ENCODE results near the gene CACHD1. TPM values are rescaled to one million over a fixed set of nuclear protein-coding genes. Genes with fewer than 3 reads are reported as not detected.

CACHD1 gene
- total RNA-seq, 1 experiment from 2014 or later: 8.4 TPM

DNA sequence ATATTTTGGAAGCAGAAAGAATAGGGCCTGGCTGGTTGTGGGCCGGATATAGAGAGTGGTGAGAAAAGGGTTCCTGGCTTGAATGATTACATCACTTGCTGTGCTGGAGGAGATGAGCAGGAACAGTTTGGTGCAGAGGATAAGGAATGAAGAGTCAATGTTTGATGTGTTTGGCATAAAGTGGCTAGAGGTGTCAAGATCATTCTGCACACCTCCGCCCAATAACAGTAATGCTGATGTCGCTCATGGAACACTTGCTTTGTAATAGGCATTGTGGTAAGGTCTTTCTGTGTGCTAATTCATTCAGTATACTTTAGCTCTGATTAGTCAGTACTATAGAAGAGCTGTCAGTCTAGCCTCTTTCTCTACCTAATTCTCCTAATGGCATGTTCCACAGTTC is 226.9 kb downstream of the CACHD1 start:
- Histone ChIP-seq H3K9ac (ENCODE audit: low read length) (no peak overlapping the region), H3K36me3 (ENCODE audit: control insufficient read depth in 1 of 2, insufficient read depth in 2 of 2, low read length in 2 of 2) (no peaks in the 10 kb centered on the region), H3K27me3 (ENCODE audit: insufficient read depth, low read length) (no peaks in the 10 kb centered on the region), H3K4me1 (ENCODE audit: control insufficient read depth in 1 of 2, insufficient read depth in 2 of 2, low read length in 2 of 2) (no peaks in the 10 kb centered on the region), H3K9me3 (ENCODE audit: control insufficient read depth in 1 of 2, insufficient read depth in 1 of 2, low read depth in 1 of 2, low read length in 2 of 2) (no peaks in the 10 kb centered on the region), H3K4me2 (ENCODE audit: low read length) (no peak overlapping the region), H3K4me3 (replicated peaks in 1 of 2; ENCODE audit: low read depth in 1 of 2, low read length in 2 of 2) (no peak overlapping the region), H3K79me2 (ENCODE audit: insufficient read depth, low read length) (no peaks in the 10 kb centered on the region), H4K20me1 (ENCODE audit: insufficient read depth) (no peaks in the 10 kb centered on the region), H3K27ac (ENCODE audit: low read depth, low read length) (no peak overlapping the region), H2AFZ (ENCODE audit: low read depth, low read length, poor library complexity, severe bottlenecking) (no peak overlapping the region), H3K9me2 (ENCODE audit: insufficient read depth) (no peaks in the 10 kb centered on the region)
- intact Hi-C loops (cut with micrococcal nuclease): no loop called here
- no peak for TF ChIP-seq SP1 (IDR thresholded peaks at IDR 0.05; ENCODE audit: low read depth)
- no peak for TF ChIP-seq ZBTB33 (IDR thresholded peaks at IDR 0.05; ENCODE audit: extremely low read depth, insufficient replicate concordance, low read length)
- TF ChIP-seq CBX3 (IDR thresholded peaks at IDR 0.05; ENCODE audit: low read depth): no peak
- TF ChIP-seq EZH2 (IDR thresholded peaks at IDR 0.05): no peak
- no peak for TF ChIP-seq TCF7L2 (IDR thresholded peaks at IDR 0.05; ENCODE audit: borderline replicate concordance, extremely low read depth, insufficient read depth, insufficient read length)
- TF ChIP-seq, protein P1, sequence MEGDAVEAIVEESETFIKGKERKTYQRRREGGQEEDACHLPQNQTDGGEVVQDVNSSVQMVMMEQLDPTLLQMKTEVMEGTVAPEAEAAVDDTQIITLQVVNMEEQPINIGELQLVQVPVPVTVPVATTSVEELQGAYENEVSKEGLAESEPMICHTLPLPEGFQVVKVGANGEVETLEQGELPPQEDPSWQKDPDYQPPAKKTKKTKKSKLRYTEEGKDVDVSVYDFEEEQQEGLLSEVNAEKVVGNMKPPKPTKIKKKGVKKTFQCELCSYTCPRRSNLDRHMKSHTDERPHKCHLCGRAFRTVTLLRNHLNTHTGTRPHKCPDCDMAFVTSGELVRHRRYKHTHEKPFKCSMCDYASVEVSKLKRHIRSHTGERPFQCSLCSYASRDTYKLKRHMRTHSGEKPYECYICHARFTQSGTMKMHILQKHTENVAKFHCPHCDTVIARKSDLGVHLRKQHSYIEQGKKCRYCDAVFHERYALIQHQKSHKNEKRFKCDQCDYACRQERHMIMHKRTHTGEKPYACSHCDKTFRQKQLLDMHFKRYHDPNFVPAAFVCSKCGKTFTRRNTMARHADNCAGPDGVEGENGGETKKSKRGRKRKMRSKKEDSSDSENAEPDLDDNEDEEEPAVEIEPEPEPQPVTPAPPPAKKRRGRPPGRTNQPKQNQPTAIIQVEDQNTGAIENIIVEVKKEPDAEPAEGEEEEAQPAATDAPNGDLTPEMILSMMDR (IDR thresholded peaks at IDR 0.05 in 2 of 3, conservative IDR thresholded peaks at IDR 0.05 in 1 of 3; ENCODE audit: borderline replicate concordance in 1 of 3, insufficient read depth in 1 of 3, low read depth in 2 of 3, low read length in 2 of 3): no peak
- no peak for TF ChIP-seq REST (IDR thresholded peaks at IDR 0.05; ENCODE audit: low read depth)
- RAD21 ChIA-PET (ENCODE audit: low non-redundant PET in 1 of 2, low total read pairs in 2 of 2, uncharacterized antibody in 2 of 2, unreplicated experiment in 2 of 2): no interaction called here
- BruUV-seq (replicated peaks): no TSS peak
- POLR2A ChIA-PET: no interaction called here
- CTCF ChIA-PET: no interaction called here
- ATAC-seq (no peak), DNase-seq (ENCODE audit: low read depth, low spot score) (no peak)

Data from HCT116 (cell line).